DOHH2 (cell line): Measurements from ENCODE around the gene RGCC.
A peak's percentile ranks its signal among the peaks of the same experiment; 100 is the strongest.

Experiments
- H3F3A ChIP-seq: fragments of 200-600 bp; sonication (generic), shearing (Covaris generic); 2 replicates; pipeline ENCODE4 v1.6.0; 2016; ENCODE audit warnings: antibody characterized with exemption, mild to moderate bottlenecking; ENCODE audit not compliant: control insufficient read depth, insufficient read depth
- H3K27ac ChIP-seq: fragments of 200-600 bp; sonication (generic); 2 replicates; pipeline ENCODE4 v1.5.1; 2014; ENCODE audit warnings: low read depth, mild to moderate bottlenecking, low read length, moderate library complexity
- H3K27me3 ChIP-seq: fragments of 200-600 bp; sonication (generic); 2 replicates; pipeline ENCODE4 v1.6.1; 2014; ENCODE audit warnings: mild to moderate bottlenecking, low read length, mixed read lengths; ENCODE audit not compliant: control insufficient read depth
- H3K36me3 ChIP-seq: fragments of 200-600 bp; sonication (generic); 2 replicates; pipeline ENCODE4 v1.6.1; 2014; ENCODE audit warnings: mild to moderate bottlenecking, low read length, moderate library complexity, mixed read lengths; ENCODE audit not compliant: control insufficient read depth
- H3K4me1 ChIP-seq: fragments of 200-600 bp; sonication (generic); 2 replicates; pipeline ENCODE4 v1.6.1; 2014; ENCODE audit warnings: mild to moderate bottlenecking, low read length, mixed read lengths; ENCODE audit not compliant: control insufficient read depth
- H3K4me2 ChIP-seq: fragments of 200-600 bp; sonication (generic); 2 replicates; pipeline ENCODE4 v1.6.0; 2014; ENCODE audit warnings: mild to moderate bottlenecking, low read length, moderate library complexity
- H3K4me3 ChIP-seq: fragments of 200-600 bp; sonication (generic); 2 replicates; pipeline ENCODE4 v1.5.1; 2014; ENCODE audit warnings: mild to moderate bottlenecking, low read length, mixed read lengths
- H3K79me2 ChIP-seq: fragments of 200-600 bp; sonication (generic); 2 replicates; pipeline ENCODE4 v1.6.1; 2014; ENCODE audit warnings: mild to moderate bottlenecking, low read length, mixed read lengths; ENCODE audit not compliant: control insufficient read depth
- H3K9me2 ChIP-seq: fragments of 200-600 bp; sonication (generic); replicated peaks from 2 replicates; pipeline ENCODE4 v1.6.1; 2014; ENCODE audit warnings: mild to moderate bottlenecking, low read length, mixed read lengths; ENCODE audit not compliant: control insufficient read depth
- H3K9me3 ChIP-seq: fragments of 200-600 bp; sonication (generic); 2 replicates; pipeline ENCODE4 v1.6.1; 2014; ENCODE audit warnings: antibody characterized with exemption, low read length, mixed read lengths; ENCODE audit not compliant: control insufficient read depth, insufficient read depth
- H4K20me1 ChIP-seq: fragments of 200-600 bp; sonication (generic); 2 replicates; pipeline ENCODE4 v1.6.0; 2014; ENCODE audit warnings: low read depth, mild to moderate bottlenecking, antibody characterized with exemption, low read length, moderate library complexity; ENCODE audit not compliant: control insufficient read depth, insufficient read depth
- EZH2phosphoT487 ChIP-seq: fragments of 200-600 bp; sonication (generic); IDR thresholded peaks from 2 replicates; pipeline ENCODE4 v1.6.1; 2017; ENCODE audit warnings: borderline replicate concordance, mild to moderate bottlenecking, antibody characterized with exemption, low read length, moderate library complexity, mixed read lengths
- TF ChIP-seq, protein P1 (sequence below): fragments of 200-600 bp; sonication (generic); IDR thresholded peaks from one replicate; pipeline ENCODE4 v1.5.1; 2014; ENCODE audit warnings: antibody characterized with exemption, mild to moderate bottlenecking, low read depth, low read length; ENCODE audit not compliant: poor library complexity, severe bottlenecking

The RGCC gene

DNA sequence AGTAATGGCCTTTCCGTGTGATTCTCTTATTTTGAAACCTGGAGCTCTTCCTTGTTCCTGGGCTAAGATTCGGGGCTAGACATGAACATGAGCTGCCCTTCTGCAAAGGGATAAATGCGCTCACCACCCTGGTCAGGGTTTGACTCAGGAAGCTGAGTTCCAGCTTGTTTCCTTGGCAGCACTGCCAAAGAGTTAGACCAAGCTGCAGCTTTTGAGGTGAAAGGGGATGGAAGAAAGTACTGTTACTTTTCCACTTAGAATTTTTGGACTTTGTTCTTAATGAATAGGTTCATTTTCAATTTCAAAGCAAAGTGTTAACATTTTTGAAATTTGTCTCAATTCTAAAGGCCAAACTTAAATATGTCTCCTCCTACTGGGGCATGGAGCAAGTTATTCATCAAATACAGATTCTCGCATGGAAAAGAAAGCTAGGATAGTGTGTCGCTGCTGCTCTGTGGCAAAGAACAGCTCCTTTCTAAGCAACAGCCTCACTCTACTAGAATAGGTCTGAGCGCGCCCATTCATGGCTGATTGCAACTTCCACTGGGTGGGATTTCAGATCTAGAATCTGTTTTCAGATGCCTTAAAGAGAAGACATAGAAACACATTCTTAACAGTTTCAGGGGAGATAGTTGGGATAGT is 2.2 kb downstream of the RGCC start:
- peak overlapping the region; percentile 94 for H3K27ac ChIP-seq
- no peaks in the 10 kb centered on the region for H3K9me2 ChIP-seq
- H3K79me2 ChIP-seq: peaks cover 61% of the 10 kb centered on the region
- peaks cover 45% of the 10 kb centered on the region for H3F3A ChIP-seq
- no peak for TF ChIP-seq EZH2phosphoT487
- TF ChIP-seq, protein P1, sequence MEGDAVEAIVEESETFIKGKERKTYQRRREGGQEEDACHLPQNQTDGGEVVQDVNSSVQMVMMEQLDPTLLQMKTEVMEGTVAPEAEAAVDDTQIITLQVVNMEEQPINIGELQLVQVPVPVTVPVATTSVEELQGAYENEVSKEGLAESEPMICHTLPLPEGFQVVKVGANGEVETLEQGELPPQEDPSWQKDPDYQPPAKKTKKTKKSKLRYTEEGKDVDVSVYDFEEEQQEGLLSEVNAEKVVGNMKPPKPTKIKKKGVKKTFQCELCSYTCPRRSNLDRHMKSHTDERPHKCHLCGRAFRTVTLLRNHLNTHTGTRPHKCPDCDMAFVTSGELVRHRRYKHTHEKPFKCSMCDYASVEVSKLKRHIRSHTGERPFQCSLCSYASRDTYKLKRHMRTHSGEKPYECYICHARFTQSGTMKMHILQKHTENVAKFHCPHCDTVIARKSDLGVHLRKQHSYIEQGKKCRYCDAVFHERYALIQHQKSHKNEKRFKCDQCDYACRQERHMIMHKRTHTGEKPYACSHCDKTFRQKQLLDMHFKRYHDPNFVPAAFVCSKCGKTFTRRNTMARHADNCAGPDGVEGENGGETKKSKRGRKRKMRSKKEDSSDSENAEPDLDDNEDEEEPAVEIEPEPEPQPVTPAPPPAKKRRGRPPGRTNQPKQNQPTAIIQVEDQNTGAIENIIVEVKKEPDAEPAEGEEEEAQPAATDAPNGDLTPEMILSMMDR: no peak
- H3K4me3 ChIP-seq: peak overlapping the region; percentile 87
- peaks cover 65% of the 10 kb centered on the region for H3K4me1 ChIP-seq
- no peaks in the 10 kb centered on the region for H3K9me3 ChIP-seq
- peak overlapping the region; percentile 94 for H3K4me2 ChIP-seq
- peaks cover 66% of the 10 kb centered on the region for H3K36me3 ChIP-seq
- no peaks in the 10 kb centered on the region for H4K20me1 ChIP-seq
- peaks cover 18% of the 10 kb centered on the region for H3K27me3 ChIP-seq

DNA sequence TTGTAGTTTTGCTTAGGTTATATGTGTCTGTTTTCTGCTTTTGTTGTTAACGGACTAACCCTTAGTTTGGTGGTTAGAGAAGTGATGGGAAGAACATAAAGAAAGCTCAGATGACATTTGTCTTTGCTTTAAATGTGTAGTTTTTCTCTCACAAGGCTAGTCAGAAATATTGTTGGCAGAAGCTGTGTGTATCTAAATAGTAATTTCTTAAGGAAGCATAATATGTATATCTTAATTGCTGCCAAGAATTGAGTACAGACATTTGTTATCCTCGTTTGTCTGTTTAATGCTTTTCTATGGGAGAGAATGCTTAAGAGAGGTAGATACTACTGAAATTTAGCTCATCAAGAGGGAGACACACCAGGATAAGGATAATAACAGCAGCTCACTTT is 2.7 kb downstream of the RGCC start:
- Histone ChIP-seq H3K79me2 (peaks cover 66% of the 10 kb centered on the region), H3K9me3 (no peaks in the 10 kb centered on the region), H3F3A (peaks cover 50% of the 10 kb centered on the region), H3K36me3 (peaks cover 71% of the 10 kb centered on the region), H3K4me1 (peaks cover 71% of the 10 kb centered on the region), H3K9me2 (no peaks in the 10 kb centered on the region), H3K4me2 (peak overlapping the region; percentile 94), H4K20me1 (no peaks in the 10 kb centered on the region), H3K27ac (peak overlapping the region; percentile 94), H3K4me3 (peak overlapping the region; percentile 87), H3K27me3 (peaks cover 18% of the 10 kb centered on the region)
- TF ChIP-seq, protein P1: no peak
- no peak for TF ChIP-seq EZH2phosphoT487

DNA sequence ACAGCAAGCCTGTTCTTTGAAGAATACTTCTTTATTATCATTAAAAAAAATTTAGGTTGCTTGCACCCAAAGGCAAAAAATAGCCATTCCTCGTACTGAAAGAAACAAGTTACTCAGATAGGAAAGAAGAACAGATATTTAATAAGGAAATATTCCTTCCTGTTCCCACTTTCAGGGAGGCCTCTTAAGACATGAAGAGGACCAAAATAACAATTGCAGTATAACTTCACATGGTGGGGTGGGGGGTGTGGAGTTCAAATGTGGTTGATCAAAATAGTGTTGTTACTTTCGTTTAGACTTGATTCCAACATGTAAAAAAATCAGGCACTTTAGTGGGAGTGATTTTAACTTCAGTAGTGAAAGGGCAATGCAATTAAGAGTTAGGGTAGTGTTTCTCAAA is 3.6 kb downstream of the RGCC start:
- Histone ChIP-seq H3K4me1 (peaks cover 79% of the 10 kb centered on the region), H3K79me2 (peaks cover 73% of the 10 kb centered on the region), H3K4me2 (peak overlapping the region; percentile 94), H3K27me3 (peaks cover 12% of the 10 kb centered on the region), H3F3A (peaks cover 50% of the 10 kb centered on the region), H3K36me3 (peaks cover 78% of the 10 kb centered on the region), H4K20me1 (no peaks in the 10 kb centered on the region), H3K4me3 (peak overlapping the region; percentile 87), H3K9me3 (no peaks in the 10 kb centered on the region), H3K27ac (peak overlapping the region; percentile 94), H3K9me2 (no peaks in the 10 kb centered on the region)
- TF ChIP-seq, protein P1: no peak
- no peak for TF ChIP-seq EZH2phosphoT487
